NCI-H187 treated with DMSO at 0.1 percent for 48 hours (cell line): ENCODE data around the gene CRYBG3.
"Not testable (repeated sequence)": the region's sequence is repeated elsewhere in the genome, so short reads cannot be mapped to it uniquely, and the experiment has no call there.

ENCODE experiments used
- DNase-seq: peaks from one replicate; lab custom pipeline; 2025; lab: John Stamatoyannopoulos, UW

Gene CRYBG3

GRCh38 chr3:97896547-97896946 lies 74.7 kb downstream of the CRYBG3 start:
- no peak for DNase-seq

- no peak for DNase-seq
These were observed 77.5 kb downstream of the CRYBG3 start for GRCh38 chr3:97899331-97899730.

- no peak for DNase-seq
These were observed 79.8 kb downstream of the CRYBG3 start for GRCh38 chr3:97901313-97902248.

GRCh38 chr3:97909830-97910229 lies 88.0 kb downstream of the CRYBG3 start:
- not testable (repeated sequence) for DNase-seq

GRCh38 chr3:97910236-97910831 lies 88.5 kb downstream of the CRYBG3 start:
- DNase-seq, result not testable (repeated sequence)

- DNase-seq, result no peak
These were observed 89.1 kb downstream of the CRYBG3 start for GRCh38 chr3:97910931-97911351.

GRCh38 chr3:97911459-97911858 lies 89.6 kb downstream of the CRYBG3 start:
- DNase-seq, result no peak

GRCh38 chr3:97914388-97914787 lies 92.6 kb downstream of the CRYBG3 start:
- DNase-seq, result no peak

- no peak for DNase-seq
These were observed 94.8 kb downstream of the CRYBG3 start for GRCh38 chr3:97916576-97916975.

GRCh38 chr3:97917813-97918536 lies 96.2 kb downstream of the CRYBG3 start:
- no peak for DNase-seq

- no peak for DNase-seq
These were observed 105.9 kb downstream of the CRYBG3 start for GRCh38 chr3:97927704-97928103.

GRCh38 chr3:97928986-97929385 lies 107.2 kb downstream of the CRYBG3 start:
- no peak for DNase-seq

- DNase-seq, result no peak
These were observed 108.2 kb downstream of the CRYBG3 start for GRCh38 chr3:97930018-97930417.

GRCh38 chr3:97931218-97931617 lies 109.4 kb downstream of the CRYBG3 start:
- no peak for DNase-seq

- DNase-seq, result no peak
These were observed 110.6 kb downstream of the CRYBG3 start for GRCh38 chr3:97932387-97932801.

GRCh38 chr3:97934980-97935695 lies 113.3 kb downstream of the CRYBG3 start:
- DNase-seq, result no peak

- no peak for DNase-seq
These were observed 114.0 kb downstream of the CRYBG3 start for GRCh38 chr3:97935842-97936241.

GRCh38 chr3:97937205-97937604 lies 115.4 kb downstream of the CRYBG3 start:
- DNase-seq, result no peak

GRCh38 chr3:97938444-97938843 lies 116.6 kb downstream of the CRYBG3 start:
- DNase-seq, result no peak

GRCh38 chr3:97939401-97939800 lies 117.6 kb downstream of the CRYBG3 start:
- no peak for DNase-seq

GRCh38 chr3:97940034-97940433 lies 118.2 kb downstream of the CRYBG3 start:
- peak; percentile 17 for DNase-seq
